PC-9 (cell line): ENCODE results near the gene ATXN1. TPM values are rescaled to one million over a fixed set of nuclear protein-coding genes. Genes with fewer than 3 reads are reported as not detected.

ENCODE experiments used
- BruUV-seq: library from RNA; stranded (reverse); fragments of 400-500 nt; replicated peaks from 2 replicates; lab custom pipeline; 2021; lab: Mats Ljungman, UMichigan
- CTCF ChIA-PET: fragments of 300-600 bp; sonication (Branson Sonifier 250); formaldehyde crosslinking; loops from one replicate; lab custom pipeline; 2022; ENCODE audit warnings: antibody characterized with exemption; lab: Charles Lee
- POLR2A ChIA-PET: fragments of 300-600 bp; sonication (Branson Sonifier 250); formaldehyde crosslinking; loops from one replicate; lab custom pipeline; 2022; ENCODE audit warnings: antibody characterized with exemption; ENCODE audit not compliant: unreplicated experiment; lab: Charles Lee
- DNase-seq, 2 experiments: peaks; one replicate each; pipeline versions ENCODE4 v3.0.0 to v3.0.0-alpha.2; 2015 to 2022; ENCODE audit warnings: mixed read lengths in 1 of 2
- H2AFZ ChIP-seq: fragments of 200-600 bp; sonication (generic); 2 replicates; pipeline ENCODE4 v1.8.1; 2017; ENCODE audit warnings: antibody characterized with exemption
- H3F3A ChIP-seq: fragments of 200-600 bp; sonication (generic); 2 replicates; pipeline ENCODE4 v1.8.1; 2017; ENCODE audit warnings: antibody characterized with exemption, mild to moderate bottlenecking, low read depth; ENCODE audit not compliant: insufficient read depth
- H3K27ac ChIP-seq: fragments of 200-600 bp; sonication (generic); 2 replicates; pipeline ENCODE4 v1.6.1; 2016; ENCODE audit warnings: mixed run types
- H3K27me3 ChIP-seq: fragments of 200-600 bp; sonication (generic); 2 replicates; pipeline ENCODE4 v1.6.1; 2016; ENCODE audit warnings: low read depth, mixed run types; ENCODE audit not compliant: insufficient read depth
- H3K36me3 ChIP-seq: fragments of 200-600 bp; sonication (generic); 2 replicates; pipeline ENCODE4 v1.6.1; 2016; ENCODE audit warnings: low read depth, mixed run types
- H3K4me1 ChIP-seq: fragments of 200-600 bp; sonication (generic); replicated peaks from 2 replicates; pipeline ENCODE4 v1.6.1; 2016; ENCODE audit warnings: mixed run types; ENCODE audit not compliant: insufficient read depth
- H3K4me2 ChIP-seq: fragments of 200-600 bp; sonication (generic); 2 replicates; pipeline ENCODE4 v1.6.1; 2017; ENCODE audit warnings: mixed run types
- H3K4me3 ChIP-seq: fragments of 200-600 bp; sonication (generic); 2 replicates; pipeline ENCODE4 v1.6.1; 2016; ENCODE audit warnings: mixed run types
- H3K79me2 ChIP-seq: fragments of 200-600 bp; sonication (generic); 2 replicates; pipeline ENCODE4 v1.6.1; 2017; ENCODE audit warnings: low read depth, mixed run types
- H3K9me2 ChIP-seq: fragments of 200-600 bp; sonication (generic); 2 replicates; pipeline ENCODE4 v1.8.1; 2017; ENCODE audit warnings: mild to moderate bottlenecking; ENCODE audit not compliant: insufficient read depth
- H3K9me3 ChIP-seq: fragments of 200-600 bp; sonication (generic); 2 replicates; pipeline ENCODE4 v1.8.1; 2016; ENCODE audit warnings: low read depth; ENCODE audit not compliant: insufficient read depth
- H4K20me1 ChIP-seq: fragments of 200-600 bp; sonication (generic); 2 replicates; pipeline ENCODE4 v1.8.1; 2017; ENCODE audit not compliant: insufficient read depth
- CTCF ChIP-seq: fragments of 200-600 bp; sonication (generic); conservative IDR thresholded peaks from 2 replicates; pipeline ENCODE4 v1.6.1; 2017; ENCODE audit warnings: mixed run types, antibody characterized with exemption, mild to moderate bottlenecking, moderate library complexity
- EZH2 ChIP-seq: fragments of 200-600 bp; sonication (generic); IDR thresholded peaks from 2 replicates; pipeline ENCODE4 v1.8.0; 2017; ENCODE audit warnings: antibody characterized with exemption, low read depth
- intact Hi-C: fragments of 100-400 bp; cut with micrococcal nuclease; formaldehyde crosslinking; loops from one replicate; pipeline ENCODE4 v1.10.0; 2022; ENCODE audit not compliant: unreplicated experiment
- total RNA-seq: library from RNA; stranded (reverse); gene quantifications from 2 replicates; pipeline ENCODE4 v1.2.3, GENCODE V29; 2021

Gene ATXN1
- total RNA-seq, 1 experiment from 2014 or later = 42.7 TPM

GRCh38 chr6:16336056-16336818 lies 425.0 kb downstream of the ATXN1 start:
- H3K9me3 ChIP-seq = no peaks in the 10 kb centered on the region
- no peaks in the 10 kb centered on the region for H3K27me3 ChIP-seq
- no peaks in the 10 kb centered on the region for H3K79me2 ChIP-seq
- POLR2A ChIA-PET = interaction anchor here (0.7 kb wide), 1 partner anchor 410 kb away, joined by 4 read pairs; no protein-coding TSS in a partner anchor
- no peaks in the 10 kb centered on the region for H3K9me2 ChIP-seq
- H3F3A ChIP-seq = peaks cover 18% of the 10 kb centered on the region; the same call in 1 of the 2 replicates
- CTCF ChIA-PET = interaction anchor here (0.5 kb wide), 1 partner anchor 629 kb away, joined by 5 read pairs; no protein-coding TSS in a partner anchor
- no peak for TF ChIP-seq CTCF
- TF ChIP-seq EZH2 = no peak
- peaks cover 54% of the 10 kb centered on the region for H3K4me1 ChIP-seq
- no peak overlapping the region for H3K4me2 ChIP-seq
- no peak for DNase-seq
- H3K4me3 ChIP-seq = no peak overlapping the region
- H4K20me1 ChIP-seq = no peaks in the 10 kb centered on the region
- H3K36me3 ChIP-seq = no peaks in the 10 kb centered on the region
- intact Hi-C loops = no loop called here
- H2AFZ ChIP-seq = no peak overlapping the region
- H3K27ac ChIP-seq = no peak overlapping the region
- BruUV-seq = no TSS peak

GRCh38 chr6:16335176-16335575 lies 426.1 kb downstream of the ATXN1 start:
- intact Hi-C loops = no loop called here
- Histone ChIP-seq H2AFZ (no peak overlapping the region), H3K9me2 (no peaks in the 10 kb centered on the region), H3K36me3 (no peaks in the 10 kb centered on the region), H3K4me2 (no peak overlapping the region), H3K27me3 (no peaks in the 10 kb centered on the region), H3K4me3 (no peak overlapping the region), H3K4me1 (peaks cover 54% of the 10 kb centered on the region), H3K9me3 (no peaks in the 10 kb centered on the region), H4K20me1 (no peaks in the 10 kb centered on the region), H3F3A (peaks cover 18% of the 10 kb centered on the region; the same call in 1 of the 2 replicates), H3K79me2 (no peaks in the 10 kb centered on the region), H3K27ac (peak overlapping the region; percentile 54)
- DNase-seq = no peak
- no peak for TF ChIP-seq EZH2
- POLR2A ChIA-PET = no interaction called here
- CTCF ChIA-PET = no interaction called here
- BruUV-seq = no TSS peak

GRCh38 chr6:16334671-16335070 lies 426.6 kb downstream of the ATXN1 start:
- ChIA-PET CTCF (no interaction called here), POLR2A (no interaction called here)
- Histone ChIP-seq H3K9me3 (no peaks in the 10 kb centered on the region), H3K36me3 (no peaks in the 10 kb centered on the region), H3F3A (peaks cover 18% of the 10 kb centered on the region; the same call in 1 of the 2 replicates), H3K79me2 (no peaks in the 10 kb centered on the region), H2AFZ (no peak overlapping the region), H3K4me1 (peaks cover 54% of the 10 kb centered on the region), H3K9me2 (no peaks in the 10 kb centered on the region), H3K4me3 (no peak overlapping the region), H3K27me3 (no peaks in the 10 kb centered on the region), H3K4me2 (no peak overlapping the region), H4K20me1 (no peaks in the 10 kb centered on the region), H3K27ac (peak overlapping the region; percentile 54)
- BruUV-seq = no TSS peak
- DNase-seq = peak in 1 of 2 experiments; percentile 34
- intact Hi-C loops = loop anchor here (5.0 kb wide), 2 partner anchors 97 to 178 kb away; partner anchors contain the start of gene GMPR
- TF ChIP-seq EZH2 (no peak), CTCF (no peak)
